ENCODE measurements around the gene C18orf32.
"Not testable (repeated sequence)": the region's sequence is repeated elsewhere in the genome, so short reads cannot be mapped to it uniquely, and the experiment has no call there.

The C18orf32 gene

DNA sequence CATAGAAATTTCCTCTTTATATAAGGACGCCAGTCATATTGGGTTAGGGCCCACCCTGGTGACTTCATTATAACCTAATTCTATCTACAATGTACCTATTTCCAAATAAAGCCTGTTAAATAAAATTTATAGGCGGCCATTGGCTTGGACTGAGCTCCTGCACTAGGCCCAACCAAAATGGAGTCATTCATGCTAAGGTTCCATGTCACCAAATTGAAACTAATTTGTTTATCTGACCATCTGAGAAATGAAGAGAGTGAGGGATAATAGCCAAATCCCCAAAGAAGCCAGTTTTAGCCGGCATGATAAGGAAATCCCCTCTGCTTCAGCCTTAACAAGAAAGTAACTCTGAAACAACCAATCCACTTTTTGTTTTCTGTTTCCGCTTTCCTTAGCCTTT lies 19.4 kb downstream of the C18orf32 start:
- DNase-seq (ENCODE audit: low read depth): no peak

DNA sequence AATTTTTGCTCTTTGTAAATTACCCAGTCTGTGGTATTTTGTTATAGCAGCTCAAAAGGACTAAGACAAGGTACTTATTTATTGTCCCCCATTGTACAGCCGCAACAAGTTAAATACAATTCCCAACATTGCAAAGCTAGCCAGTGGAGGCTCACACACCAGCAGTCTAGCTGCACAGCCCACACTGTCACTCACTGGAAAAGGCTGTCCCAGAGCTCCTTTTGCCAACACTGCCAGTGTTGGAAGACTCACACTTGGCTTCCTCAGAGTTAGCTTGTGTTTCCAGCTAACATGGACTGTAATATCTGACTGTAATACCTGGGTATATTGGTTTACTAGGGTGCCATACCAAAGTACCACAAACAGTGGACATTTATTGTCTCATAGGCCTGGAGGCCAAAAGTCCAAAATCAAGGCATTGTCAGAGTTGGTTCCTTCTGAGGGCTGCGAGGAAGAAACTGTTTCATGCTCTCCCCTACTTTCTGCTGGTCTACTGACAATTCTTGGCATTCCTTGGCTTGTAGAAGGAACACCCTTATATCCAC lies 19.9 kb downstream of the C18orf32 start:
- DNase-seq (ENCODE audit: low read depth): no peak

DNA sequence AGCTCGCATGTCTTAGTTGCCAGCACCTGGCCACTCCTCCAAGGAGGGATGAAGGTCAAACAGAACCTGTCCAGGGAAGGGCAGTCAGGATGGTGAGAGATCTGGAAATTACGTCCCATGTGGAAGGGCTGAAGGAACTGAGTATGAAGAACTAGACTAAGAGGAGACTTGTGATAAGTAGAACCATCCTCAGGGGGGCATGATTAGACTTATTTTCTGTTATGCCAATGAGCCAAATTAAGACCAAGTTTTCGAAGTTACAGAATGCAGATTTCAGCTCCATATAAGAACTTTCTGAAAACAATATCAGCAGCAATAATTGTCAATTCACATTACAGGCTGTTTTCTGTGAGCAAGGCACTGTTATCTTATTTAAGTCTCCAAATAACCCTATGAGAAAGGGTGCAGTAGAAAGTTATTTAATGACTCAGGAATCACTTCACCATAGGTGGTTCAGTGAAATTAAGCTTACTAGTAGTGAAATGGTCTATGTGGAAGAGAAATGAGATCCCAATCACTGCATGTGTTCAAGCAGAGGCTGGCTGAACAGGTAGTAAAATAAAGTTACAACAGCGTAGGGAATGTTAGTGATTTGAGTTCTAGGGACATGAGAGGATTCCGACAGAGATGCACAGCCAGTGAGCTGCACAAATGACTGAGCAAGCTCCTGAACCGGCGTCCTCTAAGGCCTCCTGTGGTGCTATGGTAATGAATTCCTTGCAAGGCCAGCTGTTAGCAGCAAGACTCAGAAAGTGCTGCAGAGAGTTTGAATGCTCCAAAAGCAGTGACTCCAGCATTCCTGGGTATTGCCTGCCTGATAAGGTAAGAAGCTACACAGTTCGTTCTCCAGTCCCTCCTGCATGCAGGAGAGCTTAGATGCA lies 22.1 kb downstream of the C18orf32 start:
- DNase-seq (ENCODE audit: low read depth): no peak

DNA sequence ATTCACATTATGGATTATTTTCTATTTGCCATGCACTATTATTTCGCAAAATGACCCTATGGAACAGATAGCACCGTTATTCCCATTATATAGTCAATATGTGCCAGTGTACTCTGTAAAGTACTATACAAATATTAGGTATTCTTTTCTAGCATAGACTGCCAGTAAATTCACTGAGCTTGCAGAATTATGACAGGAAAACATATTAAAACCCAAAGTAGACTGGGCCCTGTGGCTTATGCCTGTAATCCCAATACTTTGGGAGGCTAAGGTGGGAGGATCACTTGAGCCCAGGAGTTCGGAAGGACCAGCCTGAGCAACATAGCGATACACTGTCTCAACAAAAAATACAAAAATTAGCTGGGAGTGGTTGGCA lies 25.4 kb downstream of the C18orf32 start:
- DNase-seq (ENCODE audit: low read depth): no peak

DNA sequence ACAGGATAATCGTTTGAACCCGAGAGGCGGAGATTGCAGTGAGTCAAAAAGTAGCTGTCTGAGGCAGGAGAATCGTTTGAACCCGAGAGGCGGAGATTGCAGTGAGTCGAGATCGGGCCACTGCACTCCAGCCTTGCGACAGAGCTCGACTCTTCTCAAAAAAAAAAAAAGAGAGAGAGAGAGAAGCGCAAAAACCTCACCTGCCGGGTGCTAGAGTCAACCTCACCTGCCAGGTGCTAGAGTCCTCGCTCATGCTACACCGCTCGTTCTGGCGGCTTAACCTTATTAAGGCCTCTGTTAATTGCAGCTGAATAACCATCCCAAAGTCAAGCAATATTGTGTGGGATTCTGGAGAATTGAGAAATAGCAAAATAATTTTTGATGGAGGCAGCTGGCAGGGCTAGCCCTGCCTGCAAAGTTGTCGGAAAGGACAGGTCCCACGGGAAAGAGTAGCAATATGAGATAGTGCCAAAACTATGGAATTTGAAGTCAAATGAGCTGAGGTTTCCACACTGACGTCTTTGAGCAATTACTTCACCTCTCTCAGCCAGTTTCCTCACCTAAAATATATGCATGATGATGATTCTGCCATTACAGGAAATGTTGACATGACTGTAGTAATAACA lies 25.9 kb downstream of the C18orf32 start:
- DNase-seq (ENCODE audit: low read depth): peak; percentile 1

DNA sequence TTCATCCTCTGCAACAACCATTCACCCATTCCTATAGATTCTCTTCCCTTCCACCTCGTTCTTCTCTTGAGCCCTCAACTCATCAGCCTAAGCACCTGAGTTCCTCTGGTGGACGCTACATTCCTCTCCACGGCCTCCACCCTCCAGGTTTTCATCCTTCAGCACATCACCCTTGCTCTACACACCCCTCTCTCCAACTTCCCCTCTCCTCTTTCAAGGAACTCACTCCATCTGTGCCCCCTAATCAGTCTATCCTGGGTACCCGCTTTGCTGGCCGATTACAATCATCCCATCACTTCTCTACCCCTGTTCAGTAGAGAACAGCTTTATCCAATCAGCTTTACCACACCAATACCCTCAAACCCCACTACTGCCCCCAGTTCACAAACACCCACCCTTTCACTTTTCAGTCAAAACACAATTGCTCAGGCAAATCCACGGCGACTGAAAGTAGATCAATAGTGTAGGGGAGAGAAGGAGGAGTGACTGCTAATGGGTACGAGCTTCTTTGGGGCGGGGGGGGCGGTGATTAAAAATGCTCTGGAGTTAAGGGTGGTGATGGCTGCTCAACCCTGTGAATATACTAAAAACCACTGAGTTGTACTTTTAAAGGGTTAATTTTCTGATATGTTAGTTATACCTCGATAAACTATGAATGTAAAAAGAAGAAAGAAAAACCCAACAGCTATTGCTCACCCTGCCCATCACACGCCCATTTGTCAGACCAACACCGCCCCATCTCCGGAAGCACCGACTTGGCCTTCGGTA lies 27.4 kb downstream of the C18orf32 start:
- DNase-seq (ENCODE audit: low read depth): no peak

DNA sequence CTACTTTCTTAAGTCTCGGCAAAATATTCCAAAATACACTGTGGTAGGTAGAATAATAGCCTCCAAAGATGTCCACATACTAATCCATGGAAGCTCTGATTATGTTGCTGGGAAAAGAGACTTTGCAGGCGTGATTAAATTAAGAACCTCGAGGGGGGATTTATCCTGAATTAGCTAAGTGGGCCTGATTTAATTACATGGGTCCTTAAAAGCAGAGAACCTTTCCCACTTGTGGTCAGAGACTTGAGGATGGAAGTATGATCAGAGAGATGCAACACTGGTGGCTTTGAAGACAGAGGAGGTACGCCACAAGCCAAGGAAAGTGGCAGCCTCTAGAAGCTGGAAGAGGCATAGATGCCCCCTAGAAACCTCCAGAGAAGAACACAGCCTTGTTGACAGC lies 29.4 kb downstream of the C18orf32 start:
- DNase-seq (ENCODE audit: low read depth): no peak

DNA sequence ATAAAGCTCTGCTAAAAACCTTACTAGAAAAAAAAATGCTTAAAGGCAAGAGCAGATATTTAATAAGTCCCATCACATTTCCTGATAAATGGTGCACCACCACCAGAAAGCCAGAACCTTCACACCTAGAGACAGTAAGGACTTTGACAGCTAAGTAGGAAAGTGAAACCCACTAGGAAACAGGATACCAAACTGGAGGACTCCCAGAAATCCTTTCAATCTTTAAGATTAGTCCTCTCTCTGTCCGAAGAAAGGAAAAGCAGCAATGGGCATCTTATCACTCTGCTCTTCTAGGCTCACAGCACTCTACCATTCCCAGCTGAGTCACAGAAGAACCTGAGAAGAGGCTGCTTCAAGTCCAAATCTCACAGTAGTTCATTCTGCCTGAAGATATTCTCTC lies 30.2 kb downstream of the C18orf32 start:
- DNase-seq (ENCODE audit: low read depth): no peak

DNA sequence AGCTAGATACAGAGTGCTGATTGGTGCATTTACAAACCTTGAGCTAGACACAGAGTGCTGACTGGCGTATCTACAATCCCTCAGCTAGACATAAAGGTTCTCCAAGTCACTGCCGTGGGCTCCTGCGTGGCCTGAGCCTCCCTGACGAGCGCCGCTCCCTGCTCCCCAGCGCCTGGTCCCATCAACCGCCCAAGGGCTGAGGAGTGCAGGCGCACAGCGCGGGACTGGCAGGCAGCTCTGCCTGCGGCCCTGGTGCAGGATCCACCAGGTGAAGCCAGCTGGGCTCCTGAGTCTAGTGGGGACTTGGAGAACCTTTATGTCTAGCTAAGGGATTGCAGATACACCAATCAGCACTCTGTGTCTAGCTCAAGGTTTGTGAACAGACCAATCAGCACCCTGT lies 34.5 kb downstream of the C18orf32 start:
- not testable (repeated sequence) for DNase-seq (ENCODE audit: low read depth)

DNA sequence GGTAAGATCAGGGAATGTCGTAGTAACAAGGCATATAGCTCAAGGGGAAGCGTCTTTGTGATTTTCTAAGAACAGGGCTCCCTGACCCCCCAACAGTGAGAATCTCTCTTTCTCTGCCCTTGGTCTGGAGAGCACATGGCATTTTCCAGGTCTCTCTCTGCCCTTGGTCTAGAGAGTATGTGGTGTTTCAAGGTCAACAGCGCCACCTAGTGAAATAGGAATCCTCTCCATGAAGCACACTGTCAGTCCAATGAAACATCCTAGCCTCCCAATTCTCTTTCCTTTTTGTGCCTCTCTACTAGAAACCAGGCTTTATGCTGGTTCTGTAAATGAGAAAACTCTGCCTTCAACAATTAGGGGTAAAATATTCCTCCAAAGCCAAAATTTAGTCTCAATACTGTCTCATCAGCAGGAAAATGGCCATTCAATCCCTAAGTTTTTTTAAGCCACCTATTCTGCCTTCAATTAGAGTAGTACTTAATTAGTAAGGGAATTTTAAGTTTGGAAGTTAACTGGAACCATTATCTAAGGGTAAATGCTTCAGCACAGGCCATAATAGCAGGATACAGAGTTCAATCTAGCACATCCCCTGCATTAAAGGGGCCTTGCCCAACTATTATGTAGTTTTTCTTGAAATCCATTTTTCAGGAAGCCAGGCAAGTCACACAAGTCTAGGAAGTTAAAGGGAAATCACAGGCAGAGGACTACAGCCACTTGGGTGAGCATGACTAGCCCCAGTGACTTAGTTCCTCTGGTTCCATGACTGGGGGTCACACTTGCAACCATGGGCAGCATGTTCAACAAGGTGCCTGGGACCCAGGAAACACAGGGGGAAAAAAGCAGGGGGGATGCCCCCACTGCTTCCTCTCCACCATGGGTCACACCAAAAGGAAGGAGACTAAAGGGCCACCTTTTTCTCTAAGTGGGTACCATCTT lies 39.0 kb downstream of the C18orf32 start:
- DNase-seq (ENCODE audit: low read depth): peak; percentile 7

DNA sequence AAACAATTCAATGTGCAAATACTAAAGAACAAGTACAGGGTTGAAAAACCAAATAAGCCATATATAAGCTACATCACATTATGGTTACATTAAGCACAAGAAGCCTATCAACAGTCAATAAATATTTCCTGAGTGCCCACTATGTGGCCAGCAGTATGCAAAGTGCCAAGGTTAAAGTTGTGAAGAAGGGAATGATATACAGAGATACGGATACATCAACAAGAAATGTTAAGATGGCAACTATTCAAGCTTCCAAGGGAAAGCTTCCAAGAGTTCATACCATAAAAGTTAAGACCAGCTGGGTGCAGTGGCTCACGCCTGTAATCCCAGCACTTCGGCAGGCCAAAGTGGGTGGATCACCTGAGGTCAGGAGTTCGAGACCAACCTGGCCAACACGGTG lies 40.6 kb downstream of the C18orf32 start:
- no peak for DNase-seq (ENCODE audit: low read depth)

DNA sequence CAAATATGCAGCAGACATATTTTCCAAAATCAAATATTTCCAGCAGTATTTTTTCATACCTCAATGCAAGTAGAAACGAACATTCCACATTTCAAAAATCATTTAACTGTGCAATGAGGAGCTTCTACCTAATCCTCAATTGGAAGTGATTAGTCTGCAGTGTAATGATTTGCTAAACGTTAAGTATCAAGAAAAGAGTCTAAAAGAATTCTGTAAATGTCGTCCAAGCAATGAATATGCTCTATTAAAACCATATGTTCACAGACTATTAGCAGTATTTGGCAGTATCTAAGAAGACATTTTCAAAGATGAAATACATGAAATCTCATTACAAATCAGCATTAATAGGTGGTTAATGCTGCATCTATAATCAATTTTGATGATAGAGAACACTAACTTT lies 42.5 kb downstream of the C18orf32 start:
- DNase-seq (ENCODE audit: low read depth): no peak

DNA sequence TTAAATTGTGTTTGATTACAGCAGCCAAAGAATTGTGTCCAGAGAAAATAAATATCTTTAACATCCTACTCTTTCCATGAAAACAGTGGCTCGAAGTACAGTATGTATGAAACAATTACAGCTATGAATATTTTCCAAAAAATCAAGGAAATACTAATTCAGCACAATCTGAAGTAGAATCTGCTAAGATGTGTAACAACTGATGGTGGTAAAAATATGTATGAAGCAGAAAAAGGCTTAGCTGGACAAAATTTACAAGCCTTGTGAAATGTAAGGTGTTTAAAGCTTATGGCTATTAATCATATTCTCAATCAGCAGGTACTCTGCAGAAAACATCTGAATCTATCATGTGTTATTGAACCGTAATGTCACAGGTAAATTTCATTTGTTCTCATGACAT lies 43.2 kb downstream of the C18orf32 start:
- no peak for DNase-seq (ENCODE audit: low read depth)

DNA sequence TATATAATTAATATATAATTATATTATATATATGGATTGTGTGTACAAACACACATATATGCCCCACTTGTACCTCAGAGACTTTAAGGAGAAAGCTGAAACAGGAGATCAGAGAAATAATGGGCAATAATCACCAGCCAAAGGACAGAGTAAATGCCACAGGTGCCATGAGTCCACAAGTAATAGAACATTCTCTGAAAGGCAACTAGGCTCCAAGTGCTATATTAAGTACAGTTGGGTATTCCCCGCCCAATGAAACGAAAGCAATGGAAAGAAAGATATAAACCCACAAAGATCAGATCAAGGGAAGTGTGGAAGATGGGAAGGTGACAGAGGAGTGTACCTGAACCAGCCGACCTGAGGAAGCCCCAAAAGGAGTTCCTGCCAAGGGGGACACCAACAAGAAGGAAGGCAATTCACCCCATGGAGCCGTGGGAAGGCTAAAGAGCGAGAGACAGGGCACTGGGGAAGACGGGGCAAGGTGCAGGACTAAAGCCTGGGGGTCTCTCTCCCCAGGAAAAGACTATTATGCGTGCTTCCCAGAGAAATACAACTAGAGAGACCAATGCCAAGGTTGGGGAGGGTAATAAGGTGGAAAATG lies 45.6 kb downstream of the C18orf32 start:
- no peak for DNase-seq (ENCODE audit: low read depth)

DNA sequence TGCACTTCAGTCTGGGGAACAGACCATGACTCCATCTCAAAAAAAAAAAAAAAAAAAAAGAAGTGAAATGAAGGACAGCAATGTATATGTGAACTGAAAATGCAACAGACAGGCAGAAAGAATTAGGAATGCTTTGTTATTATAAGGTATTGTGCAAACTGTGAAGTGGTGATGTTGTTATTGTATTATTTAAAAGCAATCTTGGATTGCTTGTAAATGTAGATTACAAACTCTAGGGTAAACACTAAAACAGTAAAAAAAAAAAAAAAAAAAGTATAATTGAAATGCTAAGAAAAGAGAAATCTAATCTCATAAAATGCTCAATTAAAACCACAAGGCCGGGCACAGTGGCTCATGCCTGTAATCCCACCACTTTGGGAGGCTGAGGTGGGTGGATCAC lies 51.9 kb downstream of the C18orf32 start:
- no peak for DNase-seq (ENCODE audit: low read depth)

DNA sequence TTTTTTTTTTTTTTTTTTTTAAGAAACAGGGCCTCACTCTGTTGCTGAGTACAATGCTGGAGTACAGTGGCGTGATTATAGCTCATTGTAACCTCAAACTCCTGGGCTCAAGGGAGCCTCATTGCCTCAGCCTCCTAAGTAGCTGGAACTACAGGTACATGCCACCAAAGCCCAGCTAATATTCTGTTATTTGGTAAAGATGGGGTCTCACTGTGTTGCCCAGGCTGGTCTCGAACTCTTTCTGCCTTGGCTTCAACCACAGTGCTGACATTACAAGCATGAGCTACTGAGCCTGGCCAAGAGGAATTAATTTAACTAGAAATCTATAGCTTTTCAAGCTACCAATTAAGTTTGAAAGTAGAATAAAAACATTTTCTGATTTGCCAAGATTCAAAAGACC lies 54.4 kb downstream of the C18orf32 start:
- DNase-seq (ENCODE audit: low read depth): no peak

DNA sequence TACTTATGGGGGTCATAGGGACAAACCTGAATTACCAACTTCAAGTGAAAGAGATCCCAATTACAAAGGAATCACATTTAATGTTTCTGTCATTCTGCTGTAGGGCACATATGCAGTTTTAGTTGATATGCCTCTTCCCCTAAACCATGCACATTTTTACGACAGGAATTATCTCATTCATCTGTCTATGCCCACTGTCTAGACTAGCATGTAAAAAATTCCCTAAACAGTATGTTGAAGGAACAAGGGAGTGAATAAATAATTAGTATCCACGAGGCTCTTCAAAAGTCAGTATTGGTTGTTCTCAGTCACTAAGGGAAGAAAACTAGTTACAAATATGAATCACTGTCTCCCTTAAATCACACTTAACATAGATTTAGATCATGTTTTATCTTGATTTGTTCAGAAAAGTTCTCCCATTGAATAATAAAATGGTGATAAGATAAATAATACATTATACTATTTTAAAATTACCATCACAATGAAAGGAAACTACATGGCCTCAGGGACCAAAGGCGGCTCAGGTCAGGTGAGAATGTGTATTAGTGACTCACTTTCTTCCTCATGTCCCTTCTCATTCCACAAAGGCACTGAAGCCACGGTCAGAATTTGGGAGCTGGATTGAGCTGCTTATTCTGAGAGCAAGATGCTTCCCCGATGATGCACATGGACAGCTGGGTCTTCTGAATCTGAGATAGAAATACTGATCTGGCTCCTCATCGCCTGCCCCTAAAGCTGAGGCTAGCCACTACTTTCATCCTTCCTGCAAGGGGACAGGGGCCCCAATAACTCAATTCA lies 55.7 kb downstream of the C18orf32 start:
- no peak for DNase-seq (ENCODE audit: low read depth)
